MM.1S (cell line): ENCODE results near the gene TANGO2.

Experiments
- DNase-seq: peaks from one replicate; pipeline ENCODE4 v3.0.0-alpha.2; 2015
- H2AFZ ChIP-seq: fragments of 300-600 bp; sonication (generic); 2 replicates; pipeline ENCODE4 v1.6.0; 2016; ENCODE audit warnings: antibody characterized with exemption, low read length
- H3F3A ChIP-seq: fragments of 300-600 bp; sonication (generic); 2 replicates; pipeline ENCODE4 v1.6.1; 2016; ENCODE audit warnings: mild to moderate bottlenecking, antibody characterized with exemption, low read length, moderate library complexity, mixed read lengths; ENCODE audit not compliant: insufficient read depth
- H3K27ac ChIP-seq: fragments of 300-600 bp; sonication (generic); 2 replicates; pipeline ENCODE4 v1.5.1; 2016; ENCODE audit warnings: mild to moderate bottlenecking, low read length
- H3K27me3 ChIP-seq: fragments of 300-600 bp; sonication (generic); replicated peaks from 2 replicates; pipeline ENCODE4 v1.6.0; 2016; ENCODE audit warnings: low read length; ENCODE audit not compliant: insufficient read depth
- H3K36me3 ChIP-seq: fragments of 300-600 bp; sonication (generic); replicated peaks from 2 replicates; pipeline ENCODE4 v1.6.1; 2016; ENCODE audit warnings: mild to moderate bottlenecking, low read length, mixed read lengths; ENCODE audit not compliant: insufficient read depth
- H3K4me1 ChIP-seq: fragments of 300-600 bp; sonication (generic); 2 replicates; pipeline ENCODE4 v1.6.1; 2016; ENCODE audit warnings: low read length, mixed read lengths
- H3K4me2 ChIP-seq: fragments of 300-600 bp; sonication (generic); 2 replicates; pipeline ENCODE4 v1.6.0; 2016; ENCODE audit warnings: low read depth, low read length
- H3K4me3 ChIP-seq: fragments of 300-600 bp; sonication (generic); 2 replicates; pipeline ENCODE4 v1.5.1; 2016; ENCODE audit warnings: low read length, mixed read lengths
- H3K79me2 ChIP-seq: fragments of 300-600 bp; sonication (generic); 2 replicates; pipeline ENCODE4 v1.6.1; 2016; ENCODE audit warnings: mixed run types, low read length, mixed read lengths
- H3K9ac ChIP-seq: fragments of 300-600 bp; sonication (generic); 2 replicates; pipeline ENCODE4 v1.6.1; 2016; ENCODE audit warnings: low read length, mixed read lengths
- H3K9me2 ChIP-seq: fragments of 300-600 bp; sonication (generic); replicated peaks from 2 replicates; pipeline ENCODE4 v1.6.1; 2016; ENCODE audit warnings: mild to moderate bottlenecking, low read length, mixed read lengths; ENCODE audit not compliant: insufficient read depth
- H3K9me3 ChIP-seq: fragments of 300-600 bp; sonication (generic); replicated peaks from 2 replicates; pipeline ENCODE4 v1.6.1; 2016; ENCODE audit warnings: mild to moderate bottlenecking, low read length, mixed read lengths; ENCODE audit not compliant: insufficient read depth
- H4K20me1 ChIP-seq: fragments of 300-600 bp; sonication (generic); 2 replicates; pipeline ENCODE4 v1.6.1; 2016; ENCODE audit warnings: mild to moderate bottlenecking, low read length, moderate library complexity, mixed read lengths; ENCODE audit not compliant: insufficient read depth
- EZH2 ChIP-seq: fragments of 300-600 bp; sonication (generic); optimal IDR thresholded peaks from 2 replicates; pipeline ENCODE3; 2017; ENCODE audit warnings: low read depth, mild to moderate bottlenecking, antibody characterized with exemption, low read length, mixed read lengths
- EZH2phosphoT487 ChIP-seq: fragments of 300-600 bp; sonication (generic); IDR thresholded peaks from 2 replicates; pipeline ENCODE4 v1.6.1; 2018; ENCODE audit warnings: antibody characterized with exemption, low read length
- TF ChIP-seq, protein P1 (sequence below): fragments of 300-600 bp; sonication (generic); IDR thresholded peaks from 2 replicates; pipeline ENCODE4 v1.5.1; 2016; ENCODE audit warnings: antibody characterized with exemption, low read length, mixed read lengths

Gene TANGO2

DNA sequence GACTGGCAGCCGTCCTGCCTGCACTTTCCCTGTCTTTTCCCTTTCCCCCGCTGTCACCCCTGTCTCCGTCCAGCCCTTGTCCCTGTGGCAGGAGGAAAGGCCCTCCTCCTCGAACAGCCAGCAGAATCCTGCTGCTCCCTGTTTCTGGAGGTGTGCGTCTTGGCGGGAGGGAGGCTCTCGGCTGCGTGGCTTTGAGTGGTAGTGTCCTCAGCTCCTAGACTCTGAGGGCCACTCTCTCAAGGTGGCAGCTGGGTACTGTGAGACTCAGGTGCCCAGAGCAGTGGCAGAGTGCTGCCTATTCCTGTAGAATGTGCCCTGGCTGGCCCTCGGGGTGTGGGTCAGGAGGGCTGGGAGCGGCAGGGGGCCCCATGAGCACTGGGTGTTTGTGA is 85.9 kb downstream of the TANGO2 start:
- TF ChIP-seq EZH2 (no peak), EZH2phosphoT487 (no peak)
- TF ChIP-seq, protein P1, sequence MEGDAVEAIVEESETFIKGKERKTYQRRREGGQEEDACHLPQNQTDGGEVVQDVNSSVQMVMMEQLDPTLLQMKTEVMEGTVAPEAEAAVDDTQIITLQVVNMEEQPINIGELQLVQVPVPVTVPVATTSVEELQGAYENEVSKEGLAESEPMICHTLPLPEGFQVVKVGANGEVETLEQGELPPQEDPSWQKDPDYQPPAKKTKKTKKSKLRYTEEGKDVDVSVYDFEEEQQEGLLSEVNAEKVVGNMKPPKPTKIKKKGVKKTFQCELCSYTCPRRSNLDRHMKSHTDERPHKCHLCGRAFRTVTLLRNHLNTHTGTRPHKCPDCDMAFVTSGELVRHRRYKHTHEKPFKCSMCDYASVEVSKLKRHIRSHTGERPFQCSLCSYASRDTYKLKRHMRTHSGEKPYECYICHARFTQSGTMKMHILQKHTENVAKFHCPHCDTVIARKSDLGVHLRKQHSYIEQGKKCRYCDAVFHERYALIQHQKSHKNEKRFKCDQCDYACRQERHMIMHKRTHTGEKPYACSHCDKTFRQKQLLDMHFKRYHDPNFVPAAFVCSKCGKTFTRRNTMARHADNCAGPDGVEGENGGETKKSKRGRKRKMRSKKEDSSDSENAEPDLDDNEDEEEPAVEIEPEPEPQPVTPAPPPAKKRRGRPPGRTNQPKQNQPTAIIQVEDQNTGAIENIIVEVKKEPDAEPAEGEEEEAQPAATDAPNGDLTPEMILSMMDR: no peak
- Histone ChIP-seq H3K9ac (no peak overlapping the region), H4K20me1 (no peaks in the 10 kb centered on the region), H3K9me3 (no peaks in the 10 kb centered on the region), H3K27me3 (no peaks in the 10 kb centered on the region), H3K9me2 (no peaks in the 10 kb centered on the region), H3K4me1 (no peaks in the 10 kb centered on the region), H2AFZ (no peak overlapping the region), H3K36me3 (peaks cover 9% of the 10 kb centered on the region), H3K27ac (no peak overlapping the region), H3K4me2 (no peak overlapping the region), H3K79me2 (peaks cover 34% of the 10 kb centered on the region), H3F3A (peaks cover 17% of the 10 kb centered on the region), H3K4me3 (no peak overlapping the region)
- DNase-seq: no peak

DNA sequence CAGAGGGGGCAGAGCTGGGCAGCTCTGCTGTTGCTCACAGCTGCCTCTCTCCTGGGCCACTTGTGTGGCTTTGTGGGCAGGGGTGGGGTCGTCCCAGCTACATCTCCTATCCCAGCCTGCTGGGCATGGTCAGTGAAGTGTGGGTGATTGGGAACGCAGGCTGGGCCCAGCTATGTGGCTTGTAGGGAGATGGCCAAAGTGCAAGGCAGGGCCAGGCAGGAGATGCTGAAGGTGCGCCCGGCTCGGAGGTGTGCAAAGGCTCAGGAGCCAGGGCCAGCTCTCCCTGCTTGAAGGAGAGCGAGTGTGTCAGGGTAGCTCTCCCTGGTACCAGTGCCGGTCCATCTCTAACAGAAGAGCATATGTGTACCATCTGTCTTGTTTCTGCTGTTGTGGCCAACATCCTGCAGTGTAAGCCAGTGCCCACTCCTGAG is 86.6 kb downstream of the TANGO2 start:
- Histone ChIP-seq H3K36me3 (peaks cover 9% of the 10 kb centered on the region), H3K9me2 (no peaks in the 10 kb centered on the region), H4K20me1 (no peaks in the 10 kb centered on the region), H3K4me3 (no peak overlapping the region), H2AFZ (no peak overlapping the region), H3K27ac (no peak overlapping the region), H3K9ac (no peak overlapping the region), H3K79me2 (peaks cover 35% of the 10 kb centered on the region), H3K4me1 (no peaks in the 10 kb centered on the region), H3K4me2 (no peak overlapping the region), H3K9me3 (no peaks in the 10 kb centered on the region), H3K27me3 (no peaks in the 10 kb centered on the region), H3F3A (peaks cover 23% of the 10 kb centered on the region)
- no peak for DNase-seq
- TF ChIP-seq, protein P1: no peak
- no peak for TF ChIP-seq EZH2
- no peak for TF ChIP-seq EZH2phosphoT487

DNA sequence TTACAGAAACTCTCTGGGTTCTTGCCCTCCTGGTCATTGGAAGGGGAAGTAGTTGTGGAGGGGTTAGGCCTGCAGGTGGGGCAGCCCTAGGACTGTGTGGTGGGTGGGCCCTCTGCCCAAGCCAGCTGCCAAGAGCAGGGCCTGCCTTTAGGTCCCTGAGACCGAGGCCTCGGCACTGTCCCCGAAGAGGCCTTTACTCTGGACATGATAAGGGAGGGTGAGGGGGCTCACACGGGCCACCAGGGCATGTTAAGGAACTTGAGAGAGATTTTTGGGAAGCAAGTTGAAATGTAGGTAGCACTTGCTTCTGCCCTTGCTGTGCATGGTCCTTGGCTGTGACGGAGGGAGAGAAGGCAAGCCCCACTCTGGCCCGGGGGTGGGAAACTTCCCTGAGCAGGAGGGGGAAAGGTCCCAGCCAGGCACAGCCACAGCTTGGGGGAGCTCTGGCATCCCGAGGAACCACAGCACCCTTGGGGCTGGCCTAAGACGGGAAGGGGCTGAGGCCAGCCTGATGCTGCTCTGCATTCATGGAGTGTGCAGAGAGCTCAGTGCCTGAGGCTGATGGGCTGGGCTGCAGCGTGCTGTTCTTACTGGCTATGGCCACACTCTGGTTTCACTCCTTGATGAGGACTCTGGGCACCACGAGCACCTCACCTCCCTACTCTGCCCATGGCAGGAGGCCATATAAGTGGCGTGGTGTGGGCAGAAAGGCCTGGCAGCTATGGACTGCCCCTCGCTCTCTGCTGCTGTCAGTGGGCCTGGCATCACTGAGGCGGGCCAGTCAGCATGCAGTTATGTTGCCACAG is 87.2 kb downstream of the TANGO2 start:
- H3K9me3 ChIP-seq: no peaks in the 10 kb centered on the region
- no peaks in the 10 kb centered on the region for H4K20me1 ChIP-seq
- H3K4me3 ChIP-seq: no peak overlapping the region
- no peaks in the 10 kb centered on the region for H3K27me3 ChIP-seq
- H3K36me3 ChIP-seq: peaks cover 12% of the 10 kb centered on the region
- no peak overlapping the region for H3K4me2 ChIP-seq
- H3K79me2 ChIP-seq: peaks cover 37% of the 10 kb centered on the region
- no peak overlapping the region for H3K9ac ChIP-seq
- TF ChIP-seq EZH2phosphoT487 (no peak), EZH2 (no peak)
- TF ChIP-seq, protein P1: no peak
- no peaks in the 10 kb centered on the region for H3K4me1 ChIP-seq
- peaks cover 23% of the 10 kb centered on the region for H3F3A ChIP-seq
- no peak overlapping the region for H2AFZ ChIP-seq
- no peaks in the 10 kb centered on the region for H3K9me2 ChIP-seq
- no peak for DNase-seq
- H3K27ac ChIP-seq: no peak overlapping the region
